GM21619 (cell line): ENCODE data around the gene FRYL.
A peak's percentile ranks its signal among the peaks of the same experiment; 100 is the strongest.
"Not testable (repeated sequence)": the region's sequence is repeated elsewhere in the genome, so short reads cannot be mapped to it uniquely, and the experiment has no call there.

Experiments used
- ATAC-seq: cut with Tn5 transposase; IDR thresholded peaks from one replicate; pipeline ENCODE4 v1.9.1; 2021; ENCODE audit not compliant: unreplicated experiment

FRYL gene

DNA sequence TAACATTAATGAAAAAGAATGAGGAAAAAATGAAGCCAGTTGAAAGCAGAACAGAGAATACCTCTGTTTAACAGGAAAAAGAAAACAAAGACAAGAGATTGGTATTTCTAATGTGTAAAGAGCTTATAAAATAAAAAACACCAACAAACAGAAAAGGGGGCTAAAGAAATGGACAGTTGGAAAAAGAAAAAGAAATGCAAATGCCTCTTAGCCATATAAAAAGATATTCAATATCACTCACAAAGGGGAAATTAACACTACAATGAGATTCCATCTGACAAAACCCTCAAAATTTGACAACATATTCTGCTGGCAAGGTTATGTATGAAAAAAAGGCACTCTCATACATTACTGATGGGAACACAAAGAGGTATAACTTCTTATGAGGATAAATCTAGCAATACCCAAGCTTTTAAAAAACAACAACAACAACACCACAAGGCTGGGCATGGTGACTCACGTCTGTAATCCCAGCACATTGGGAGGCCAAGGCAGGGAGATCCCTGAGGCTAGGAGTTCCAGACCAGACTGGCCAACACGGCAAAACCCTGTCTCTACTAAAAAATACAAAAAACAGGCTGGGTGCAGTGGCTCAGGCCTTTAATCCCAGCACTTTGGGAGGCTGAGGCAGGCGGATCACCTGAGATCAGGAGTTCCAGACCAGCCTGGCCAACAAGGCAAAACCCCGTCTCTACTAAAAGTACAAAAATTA lies 75.8 kb downstream of the FRYL start:
- no peak for ATAC-seq

DNA sequence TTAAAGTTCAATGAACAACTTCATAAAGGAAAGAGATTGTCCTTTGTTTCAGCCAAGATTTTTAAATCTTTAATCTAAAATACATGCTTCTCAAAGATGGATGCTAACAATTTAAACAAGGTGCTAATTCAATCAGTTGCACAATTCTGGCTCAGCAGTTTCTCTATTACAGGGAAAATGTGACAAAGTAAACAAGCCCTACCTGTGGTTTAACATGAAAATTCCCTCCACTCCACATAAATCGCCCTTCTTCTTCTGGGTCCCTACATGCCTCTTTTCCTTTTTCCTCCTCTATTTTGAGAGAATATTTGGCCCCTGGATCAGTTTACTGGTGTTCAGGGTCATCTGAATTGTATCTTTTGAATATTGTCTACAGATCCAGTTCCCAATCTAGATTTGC lies 80.6 kb downstream of the FRYL start:
- ATAC-seq: no peak

DNA sequence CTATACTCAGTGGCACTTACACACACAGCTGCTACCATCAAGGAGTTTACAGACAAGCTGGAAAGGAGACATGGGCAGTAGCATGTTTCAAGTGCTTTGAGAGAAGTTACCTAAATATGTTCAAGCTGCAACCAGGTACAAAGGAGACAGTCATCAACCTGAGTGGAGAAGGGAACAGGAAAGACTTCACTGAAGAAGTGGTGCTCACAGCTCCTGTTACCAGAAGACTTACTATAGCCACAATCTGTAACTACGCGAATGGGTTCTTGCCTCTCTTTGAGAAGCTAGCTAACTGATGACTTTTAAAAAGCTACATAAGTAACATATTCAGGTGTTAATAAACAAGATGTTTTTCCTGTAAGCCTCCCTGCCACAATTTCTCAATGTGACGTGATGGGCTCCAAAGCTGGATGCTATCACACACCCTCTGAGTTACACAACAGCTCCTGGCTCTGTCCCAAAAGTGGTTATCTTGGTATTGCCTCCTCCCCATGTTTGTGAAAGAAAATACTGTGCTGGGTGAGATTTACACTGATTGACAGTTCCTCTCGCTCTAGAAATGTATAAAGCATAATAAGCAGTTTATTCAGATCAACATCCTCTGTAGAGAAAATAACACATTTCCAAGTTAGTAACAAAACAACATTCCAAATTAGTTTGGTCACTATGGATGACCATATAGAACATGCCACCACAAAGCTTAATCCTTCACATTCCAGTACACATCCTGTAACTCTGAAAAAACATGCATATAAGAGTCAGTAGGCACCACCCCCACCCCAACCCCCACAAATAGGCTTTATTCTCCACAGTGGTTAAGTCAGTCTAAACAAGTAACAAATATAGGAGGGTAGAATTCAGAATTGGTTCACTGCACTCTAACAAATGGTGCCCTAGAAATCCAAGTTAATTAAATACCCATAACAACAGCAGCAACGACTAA lies 81.8 kb downstream of the FRYL start:
- ATAC-seq: no peak

DNA sequence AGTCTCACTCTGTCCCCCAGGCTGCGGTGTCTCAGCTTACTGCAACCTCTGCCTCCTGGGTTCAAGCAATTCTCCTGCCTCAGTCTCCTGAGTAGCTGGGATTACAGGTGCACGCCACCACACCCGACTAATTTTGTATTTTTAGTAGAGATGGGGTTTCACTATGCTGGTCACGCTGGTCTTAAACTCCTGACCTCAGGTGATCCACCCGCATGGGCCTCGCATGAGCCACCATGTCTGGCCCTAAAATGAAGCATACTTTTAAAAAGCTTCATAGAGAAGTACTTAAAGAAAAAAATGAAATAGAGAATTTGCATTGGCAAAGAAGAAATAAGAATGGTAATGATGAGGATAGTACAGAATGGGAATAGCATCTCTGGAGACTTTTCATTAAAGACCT lies 82.6 kb downstream of the FRYL start:
- not testable (repeated sequence) for ATAC-seq

DNA sequence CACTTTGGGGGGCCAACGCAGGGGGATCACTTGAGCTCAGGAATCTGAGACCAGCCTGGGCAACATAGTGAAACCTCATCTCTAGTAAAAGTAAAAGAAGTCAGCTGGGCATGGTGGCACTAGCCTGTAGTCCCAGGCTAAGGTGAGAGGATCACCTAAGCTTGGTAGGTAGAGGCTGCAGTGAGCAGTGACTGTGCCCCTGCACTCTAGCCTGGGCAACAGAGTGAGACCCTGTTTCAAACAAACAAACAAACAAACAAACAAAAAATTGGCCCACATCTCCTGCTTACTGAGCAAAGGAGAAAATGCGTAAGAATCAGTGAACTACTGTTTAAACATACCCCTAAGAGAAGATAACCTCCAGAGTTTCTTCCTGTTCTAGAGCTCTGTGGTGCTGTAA lies 85.3 kb downstream of the FRYL start:
- no peak for ATAC-seq

DNA sequence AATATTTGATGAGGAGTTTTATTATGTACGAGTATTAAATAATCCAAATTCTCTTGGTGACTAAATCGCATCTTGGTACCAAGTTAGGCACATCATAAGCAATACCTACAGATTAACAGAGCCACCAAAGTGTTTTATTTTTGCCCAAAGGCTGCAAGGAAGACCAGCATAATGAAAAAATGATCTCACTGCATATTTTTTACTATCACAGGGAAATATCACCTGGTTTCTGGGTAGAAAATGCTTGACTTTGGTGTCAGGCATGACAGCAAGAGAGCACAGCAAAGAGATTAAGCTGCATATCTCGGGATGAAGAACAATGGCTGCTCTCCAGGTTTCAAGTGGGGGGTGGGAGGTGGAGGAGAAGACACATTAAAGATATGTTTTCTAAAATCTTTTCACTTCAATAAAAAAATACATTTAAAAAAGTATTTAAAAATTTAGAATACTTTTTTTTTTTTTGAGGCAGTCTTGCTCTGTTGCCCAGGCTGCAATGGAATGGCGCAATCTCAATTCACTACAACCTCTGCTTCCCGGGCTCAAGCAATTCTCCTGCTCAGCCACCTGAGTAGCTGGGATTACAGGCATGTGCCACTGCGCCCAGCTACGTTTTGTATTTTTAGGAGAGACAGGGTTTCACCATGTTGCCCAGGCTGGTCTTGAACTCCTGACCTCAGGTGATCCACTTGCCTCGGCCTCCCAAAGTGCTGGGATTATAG lies 86.1 kb downstream of the FRYL start:
- no peak for ATAC-seq

DNA sequence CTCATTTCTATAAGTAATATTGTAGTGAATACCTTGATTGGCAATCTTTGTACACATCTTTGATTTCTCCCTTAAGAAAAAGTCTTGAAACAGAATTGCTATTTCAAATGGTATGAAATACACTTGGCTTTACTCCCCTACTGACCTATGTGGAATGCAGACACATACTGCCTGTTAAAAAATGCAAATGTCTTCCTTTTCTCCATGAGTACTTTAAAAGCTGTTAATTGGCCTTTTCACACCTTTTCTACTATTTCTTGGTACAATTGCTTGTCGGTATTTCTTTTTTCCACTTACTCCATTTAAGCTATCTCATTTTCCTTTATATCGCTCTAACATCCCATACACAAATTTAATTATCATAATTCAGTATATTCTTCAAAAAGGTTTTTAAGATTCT lies 87.2 kb downstream of the FRYL start:
- no peak for ATAC-seq

DNA sequence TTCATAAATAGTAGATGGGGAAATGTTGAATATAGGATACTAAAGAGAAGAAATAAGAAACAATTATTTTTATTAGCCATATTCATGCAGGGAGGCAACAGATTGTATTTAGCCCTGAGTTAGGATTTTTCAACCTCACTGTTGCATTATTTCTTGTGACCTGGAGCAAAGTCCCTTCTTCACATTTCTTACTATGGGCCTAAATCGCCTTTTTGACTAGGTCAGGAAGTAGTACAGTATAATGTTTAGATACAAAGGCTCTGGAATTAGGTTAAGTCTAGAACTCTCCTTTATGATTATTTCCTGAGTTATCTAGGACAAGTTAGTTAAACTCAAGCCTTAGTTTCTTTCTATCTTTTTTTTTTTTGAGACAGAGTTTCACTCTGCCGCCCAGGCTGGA lies 88.0 kb downstream of the FRYL start:
- no peak for ATAC-seq

DNA sequence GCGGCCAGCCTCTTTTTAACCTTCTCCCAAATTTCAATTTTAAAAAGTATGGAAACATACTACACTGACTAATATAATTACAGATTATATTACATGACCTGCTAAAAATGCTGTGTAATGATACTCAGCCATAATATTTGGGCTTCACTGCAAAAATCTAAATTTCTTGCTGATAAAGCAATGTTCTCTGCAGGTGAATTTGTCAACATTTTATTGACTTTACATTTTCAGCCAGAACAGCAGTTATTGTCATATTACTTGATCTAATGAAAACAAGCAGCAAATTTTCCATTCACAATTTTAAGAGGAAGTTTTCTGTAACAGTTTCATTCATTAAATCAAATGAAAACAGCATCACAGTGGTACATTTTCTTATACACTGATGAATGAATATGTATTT lies 91.1 kb downstream of the FRYL start:
- ATAC-seq: no peak

DNA sequence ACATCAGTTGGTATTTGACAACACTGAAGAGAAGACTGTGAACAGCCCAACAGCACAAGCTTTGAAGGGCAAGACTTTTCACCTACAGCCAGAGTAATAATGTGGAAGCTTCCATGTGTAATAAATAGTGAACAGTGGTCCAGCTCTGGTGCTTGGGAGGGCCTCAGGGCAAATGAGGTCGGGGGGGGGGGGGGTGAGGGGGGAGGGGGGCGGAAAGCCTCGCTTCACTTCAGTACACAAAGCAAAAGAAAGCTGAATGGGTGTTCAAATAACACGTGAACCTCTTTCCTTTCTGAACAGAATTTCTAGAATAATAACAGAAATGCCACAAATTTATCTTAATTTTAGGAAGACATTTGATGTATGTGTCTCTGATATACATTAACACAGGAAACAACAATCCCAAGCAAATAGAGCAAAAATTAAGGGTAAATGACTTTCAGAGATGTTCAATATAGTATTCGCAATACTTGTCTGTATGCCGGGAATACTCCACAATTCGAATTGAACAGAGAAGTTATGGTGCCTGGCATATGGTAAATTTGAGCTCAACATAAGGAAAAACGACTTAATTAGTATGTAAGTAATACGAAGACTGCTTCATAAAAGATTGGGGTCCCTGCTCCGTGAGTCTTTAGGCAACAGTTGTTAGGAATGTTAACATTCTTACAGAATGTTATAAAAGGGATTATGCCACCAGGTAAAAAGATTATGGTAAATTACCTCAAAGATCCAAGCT lies 92.6 kb downstream of the FRYL start:
- ATAC-seq: no peak

DNA sequence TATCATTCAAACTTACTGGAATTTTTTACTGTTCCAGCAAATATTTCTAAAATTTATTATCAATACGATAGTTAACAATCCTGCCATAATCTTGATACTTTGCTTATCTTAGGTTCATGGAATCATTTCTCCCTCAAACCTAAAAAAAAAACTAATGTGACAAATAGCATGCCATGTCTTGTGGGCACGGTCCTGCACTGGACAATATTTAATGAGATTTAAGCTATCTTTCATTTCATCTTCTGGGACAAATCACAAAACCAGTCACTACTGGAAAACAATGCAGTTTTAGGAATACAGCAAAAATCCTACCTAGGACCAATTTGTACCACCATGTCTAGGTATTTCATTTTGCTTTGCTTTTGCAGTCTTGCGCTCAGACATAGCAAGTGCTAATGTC lies 93.7 kb downstream of the FRYL start:
- ATAC-seq: no peak

DNA sequence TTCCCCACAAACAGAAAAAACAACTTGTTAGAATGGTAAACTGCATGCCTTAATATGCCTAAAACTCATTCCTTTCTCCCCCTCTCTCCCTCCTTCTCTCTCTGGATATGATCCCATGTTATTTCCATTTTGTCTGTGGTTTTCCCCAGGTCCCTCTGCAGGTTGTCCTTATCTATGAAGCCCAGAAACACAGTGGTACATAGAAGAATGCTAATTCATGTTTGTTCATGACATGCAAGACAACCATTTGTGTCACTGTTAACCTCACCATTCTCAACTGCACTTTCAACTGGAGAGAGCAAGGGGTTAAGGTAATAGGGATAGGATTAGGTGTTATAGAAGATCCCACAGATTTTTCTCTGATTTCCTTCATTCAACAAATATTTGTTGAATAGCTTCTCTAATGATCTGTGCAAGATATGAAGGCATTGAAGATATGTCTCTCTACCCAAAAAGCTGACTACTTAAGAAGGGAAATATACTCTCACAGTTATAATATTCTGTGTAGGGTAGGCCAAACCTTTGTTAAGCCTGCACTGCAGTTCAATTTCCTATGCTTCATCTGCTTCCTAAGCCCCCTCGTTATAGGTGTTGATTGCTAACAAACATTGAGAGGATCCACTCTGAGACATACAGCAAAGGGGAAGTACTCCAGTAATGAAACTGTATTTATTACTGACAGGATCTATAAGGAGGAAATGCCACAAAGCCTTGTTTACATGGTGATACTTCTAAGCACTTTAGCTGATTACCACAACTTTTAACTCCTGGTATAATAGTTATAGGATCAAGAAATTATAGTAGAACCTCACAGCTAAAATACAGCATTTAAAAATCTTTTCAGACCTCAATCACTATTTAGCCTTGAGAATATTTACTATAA lies 96.1 kb downstream of the FRYL start:
- peak; percentile 75 for ATAC-seq

DNA sequence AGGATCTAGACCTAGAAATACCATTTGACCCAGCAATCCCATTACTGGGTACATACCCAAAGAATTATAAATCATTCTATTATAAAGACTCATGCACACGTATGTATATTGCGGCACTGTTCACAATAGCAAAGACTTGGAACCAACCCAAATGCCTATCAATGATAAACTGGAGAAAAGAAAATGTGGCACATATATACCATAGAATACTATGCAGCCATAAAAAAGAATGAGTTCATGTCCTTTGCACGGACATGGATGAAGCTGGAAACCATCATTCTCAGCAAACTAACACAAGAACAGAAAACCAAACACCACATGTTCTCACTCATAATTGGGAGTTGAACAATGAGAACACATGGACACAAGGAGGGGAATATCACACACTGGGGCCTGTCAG lies 97.2 kb downstream of the FRYL start:
- ATAC-seq: not testable (repeated sequence)

DNA sequence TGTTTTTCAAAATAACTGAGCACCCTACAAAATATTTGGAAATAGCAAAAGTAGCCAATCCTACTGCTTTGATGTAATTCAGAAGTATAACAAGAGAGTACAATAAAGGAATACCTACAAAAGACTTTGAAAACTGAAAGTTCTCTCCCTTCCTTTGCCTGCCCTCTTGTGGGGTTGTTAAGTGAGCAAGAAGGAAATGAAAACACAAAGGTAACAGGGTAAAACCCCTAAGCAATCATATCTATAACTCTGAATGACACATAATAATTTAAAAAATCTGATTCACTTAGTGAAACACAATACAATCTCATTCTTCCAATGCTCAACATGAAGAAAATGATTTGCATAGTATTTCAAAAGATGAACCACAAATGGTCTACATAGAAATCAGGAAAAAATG lies 98.2 kb downstream of the FRYL start:
- peak; percentile 70 for ATAC-seq

DNA sequence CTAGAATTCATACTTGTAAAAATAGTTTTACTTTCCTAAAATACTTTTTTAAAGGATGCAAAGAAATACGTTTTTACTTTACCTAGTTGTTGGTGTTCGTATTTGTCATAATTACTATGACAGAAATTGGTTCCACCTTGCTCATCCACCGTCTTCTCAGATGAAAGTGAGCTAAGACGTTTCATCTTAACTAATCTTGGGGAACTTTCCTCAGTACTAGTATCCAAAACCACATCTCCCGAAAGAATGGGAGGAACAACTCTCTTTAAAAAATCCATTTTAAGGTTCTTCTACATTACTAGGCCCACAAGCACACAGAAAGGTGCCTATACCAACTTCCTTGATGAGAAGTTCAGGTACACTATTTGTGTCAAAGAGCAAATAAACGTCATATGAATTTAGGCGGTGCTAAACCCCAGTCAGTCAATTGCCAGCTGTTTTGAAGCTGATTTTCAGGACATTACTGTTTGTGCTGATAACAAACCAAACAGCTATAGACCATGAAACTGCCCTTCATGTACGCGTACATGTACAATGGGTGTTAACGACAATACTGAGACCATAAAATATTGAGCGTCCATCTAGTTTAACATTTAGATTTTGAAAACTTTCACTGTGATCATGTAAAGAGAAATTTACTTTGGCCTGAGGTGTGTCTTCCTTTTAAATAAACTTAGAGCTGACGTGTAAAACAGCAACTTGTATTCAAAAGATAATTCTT lies 99.1 kb downstream of the FRYL start:
- no peak for ATAC-seq

DNA sequence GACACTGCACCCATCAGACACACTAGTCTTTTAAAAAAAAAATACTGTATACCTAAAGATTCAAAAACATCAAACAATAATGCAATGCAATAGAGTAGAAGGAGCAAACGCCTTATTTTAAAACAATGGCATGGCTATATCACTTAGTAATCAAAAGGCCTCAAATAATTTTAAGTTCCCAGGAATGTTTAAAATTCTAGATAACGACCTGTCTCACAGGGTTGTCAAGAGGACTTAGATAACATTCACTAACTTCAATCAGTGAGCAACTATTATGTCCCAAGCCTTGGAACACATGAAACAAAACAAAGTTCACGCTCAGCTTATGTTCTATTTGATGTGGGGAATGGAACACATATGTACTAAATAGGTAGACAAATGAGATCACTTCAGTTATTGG lies 106.5 kb downstream of the FRYL start:
- no peak for ATAC-seq

DNA sequence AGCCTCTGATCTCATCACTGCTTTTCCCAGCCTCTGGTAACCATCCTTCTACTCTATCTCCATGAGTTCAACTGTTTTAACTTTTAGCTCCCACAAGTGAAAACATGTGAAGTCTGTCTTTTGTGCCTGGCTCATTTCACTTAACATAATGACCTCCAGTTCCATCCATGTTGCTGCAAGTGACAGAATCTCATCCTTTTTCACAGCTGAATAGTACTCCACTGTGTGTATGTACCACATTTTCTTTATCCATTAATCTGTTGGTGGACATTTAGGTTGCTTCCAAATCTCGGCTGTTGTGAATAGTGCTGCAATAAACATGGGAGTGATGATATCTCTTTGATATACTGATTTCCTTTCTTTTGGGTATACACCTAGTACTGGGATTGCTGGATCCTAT lies 109.5 kb downstream of the FRYL start:
- ATAC-seq: no peak

DNA sequence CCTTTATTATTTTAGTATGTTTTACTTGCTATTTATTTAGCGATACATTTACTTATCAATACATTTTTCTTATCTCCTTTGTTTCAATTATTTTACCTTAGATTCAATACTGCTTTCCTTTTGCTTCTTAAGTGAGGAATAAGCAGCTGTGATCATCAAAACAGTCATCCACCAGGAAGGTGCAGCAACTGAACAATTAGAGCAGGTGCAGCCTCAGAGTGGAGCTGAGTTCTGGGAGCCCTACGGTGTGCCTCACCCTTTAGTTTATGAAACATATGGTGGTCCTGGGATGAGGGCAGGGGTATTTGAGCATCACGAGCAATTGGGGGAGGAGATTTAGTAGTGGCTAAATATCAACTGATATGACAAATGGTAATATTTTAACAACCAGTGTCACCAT lies 111.0 kb downstream of the FRYL start:
- no peak for ATAC-seq

DNA sequence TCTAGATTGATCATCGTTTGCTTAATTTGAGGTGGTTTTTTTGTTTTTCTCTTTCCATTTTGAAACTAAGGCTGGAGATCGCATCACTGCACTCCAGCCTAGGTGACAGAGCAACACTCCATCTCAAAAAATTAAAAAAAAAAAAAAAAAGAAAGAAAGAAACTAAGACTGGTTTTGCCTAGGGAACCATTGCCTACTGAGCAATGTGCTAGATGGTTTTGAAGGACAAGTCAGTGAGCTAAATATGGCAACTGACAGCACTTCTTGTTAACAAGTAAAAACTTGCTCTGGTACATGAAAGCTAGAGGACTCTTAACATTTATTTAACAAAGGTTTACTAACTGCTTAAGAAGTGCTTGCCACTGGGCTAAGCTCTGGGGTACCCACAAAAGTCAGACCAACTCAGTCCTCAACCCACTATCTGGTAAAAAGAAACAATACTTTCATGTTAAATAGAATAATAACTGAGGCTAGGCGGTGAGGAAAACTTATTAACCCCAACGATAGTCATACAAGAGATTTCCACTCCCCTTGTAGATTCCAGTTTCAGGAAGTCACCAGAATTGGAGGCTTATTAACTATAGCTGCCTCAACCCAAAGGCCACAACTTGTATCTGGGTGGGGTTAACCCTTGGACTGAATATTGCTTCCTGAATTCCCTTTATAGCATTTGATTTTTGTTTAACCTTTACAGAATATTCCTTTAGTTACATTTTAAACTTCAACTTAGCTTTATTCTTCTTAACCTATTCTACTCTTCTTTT lies 111.6 kb downstream of the FRYL start:
- peak; percentile 50 for ATAC-seq
